K562 (cell line): ENCODE results near the gene ERICH2. TPM values are rescaled to one million over a fixed set of nuclear protein-coding genes. Genes with fewer than 3 reads are reported as not detected.

Experiments
- ASH1L ChIP-seq: fragments of 450-650 bp; IDR thresholded peaks from 2 replicates; pipeline ENCODE4 v1.6.1; 2018; ENCODE audit warnings: borderline replicate concordance, mild to moderate bottlenecking, low read depth; ENCODE audit not compliant: partially characterized antibody
- E2F1 ChIP-seq: sonication (generic); formaldehyde crosslinking; IDR thresholded peaks from 2 replicates; pipeline ENCODE4 v1.8.1; 2023; ENCODE audit warnings: mild to moderate bottlenecking, missing genetic modification reagents, moderate library complexity
- KAT8 ChIP-seq: fragments of 450-650 bp; IDR thresholded peaks from 2 replicates; pipeline ENCODE4 v1.6.1; 2016; ENCODE audit warnings: low read depth, mild to moderate bottlenecking
- PTRF ChIP-seq: fragments of 450-650 bp; IDR thresholded peaks from 2 replicates; pipeline ENCODE4 v1.6.1; 2016; ENCODE audit warnings: mild to moderate bottlenecking, missing genetic modification characterization, missing compliant biosample characterization
- RAD21 ChIP-seq, 2 experiments: fragments of 250-450 bp in 1 of 2; fragments of 450-650 bp in 1 of 2; sonication (Bioruptor Pico) in 1 of 2; formaldehyde crosslinking in 1 of 2; IDR thresholded peaks in 1 of 2; conservative IDR thresholded peaks in 1 of 2; 2 replicates each; pipeline versions ENCODE4 v1.4.0 to v1.8.0; 2020 to 2022; ENCODE audit warnings: mild to moderate bottlenecking in 2 of 2, moderate library complexity in 1 of 2
- REST ChIP-seq, 2 experiments: fragments of 450-650 bp; formaldehyde crosslinking in 1 of 2; IDR thresholded peaks; 2 replicates each; pipeline versions ENCODE4 v1.4.0 to v1.6.1; 2014 to 2020; ENCODE audit warnings: mild to moderate bottlenecking in 2 of 2, borderline replicate concordance in 1 of 2, low read depth in 1 of 2
- SRSF3 ChIP-seq: fragments of 200-400 bp; formaldehyde crosslinking; IDR thresholded peaks from 2 replicates; pipeline ENCODE4 v1.6.1; 2016; ENCODE audit warnings: mild to moderate bottlenecking, low read length, moderate library complexity; ENCODE audit not compliant: insufficient read depth
- STAG1 ChIP-seq: sonication (generic); formaldehyde crosslinking; IDR thresholded peaks from 2 replicates; pipeline ENCODE4 v1.5.0; 2020; ENCODE audit warnings: missing genetic modification reagents, borderline replicate concordance
- TRIM28 ChIP-seq: fragments of 450-650 bp; IDR thresholded peaks from 2 replicates; pipeline ENCODE4 v1.6.1; 2017
- ZNF12 ChIP-seq: sonication (generic); formaldehyde crosslinking; IDR thresholded peaks from 2 replicates; pipeline ENCODE4 v1.4.0; 2020; ENCODE audit warnings: mild to moderate bottlenecking, missing genetic modification reagents
- ZNF274 ChIP-seq: IDR thresholded peaks from 2 replicates; pipeline ENCODE4 v1.6.1; 2011; ENCODE audit warnings: low read depth, mild to moderate bottlenecking, low read length, moderate library complexity, borderline replicate concordance
- polyA plus RNA-seq, 8 experiments: library from polyadenylated mRNA; depleted of rRNA in 4 of 8; stranded (reverse) in 5 of 8; unstranded in 3 of 8; fragments of >200 nt; fragmentation: Nextera tagmentation in 2 of 8; fragmentation: Illumina TruSeq in 1 of 8; extraction: Ambion mirVana in 2 of 8; extraction: Trizol in 1 of 8; gene quantifications; 2 replicates each; pipeline versions ENCODE4 v1.2.1 to v1.2.3, GENCODE V29; 2011 to 2014; ENCODE audit warnings: inconsistent platforms in 1 of 8, missing spikeins in 1 of 8
- total RNA-seq, 7 experiments: library from RNA; depleted of rRNA in 6 of 7; stranded (reverse); fragments of >200 nt in 6 of 7; fragmentation: Illumina TruSeq in 2 of 7; extraction: Trizol in 2 of 7; gene quantifications; 2 replicates each; pipeline versions ENCODE4 v1.2.1 to v1.2.3, GENCODE V29; 2011 to 2021; ENCODE audit warnings: low replicate concordance in 1 of 7
- TF ChIP-seq, protein P1 (sequence below), 3 experiments: IDR thresholded peaks in 2 of 3; conservative IDR thresholded peaks in 1 of 3; 2 replicates each; pipeline ENCODE4 v1.5.1; 2011 to 2012; ENCODE audit warnings: low read length in 3 of 3, mild to moderate bottlenecking in 3 of 3, control low read depth in 2 of 3, improper control_type of control experiment in 1 of 3, inconsistent platforms in 1 of 3, low read depth in 1 of 3, mixed read lengths in 1 of 3, moderate library complexity in 1 of 3; ENCODE audit not compliant: insufficient read depth in 2 of 3

The ERICH2 gene
- total and polyA plus RNA-seq, 9 of the 15 experiments (the other 6 are each of a cell fraction or from before 2014, with no cell fraction given), result 0.85 to 2.4 (median 1.6) TPM

- TF ChIP-seq, protein P1, sequence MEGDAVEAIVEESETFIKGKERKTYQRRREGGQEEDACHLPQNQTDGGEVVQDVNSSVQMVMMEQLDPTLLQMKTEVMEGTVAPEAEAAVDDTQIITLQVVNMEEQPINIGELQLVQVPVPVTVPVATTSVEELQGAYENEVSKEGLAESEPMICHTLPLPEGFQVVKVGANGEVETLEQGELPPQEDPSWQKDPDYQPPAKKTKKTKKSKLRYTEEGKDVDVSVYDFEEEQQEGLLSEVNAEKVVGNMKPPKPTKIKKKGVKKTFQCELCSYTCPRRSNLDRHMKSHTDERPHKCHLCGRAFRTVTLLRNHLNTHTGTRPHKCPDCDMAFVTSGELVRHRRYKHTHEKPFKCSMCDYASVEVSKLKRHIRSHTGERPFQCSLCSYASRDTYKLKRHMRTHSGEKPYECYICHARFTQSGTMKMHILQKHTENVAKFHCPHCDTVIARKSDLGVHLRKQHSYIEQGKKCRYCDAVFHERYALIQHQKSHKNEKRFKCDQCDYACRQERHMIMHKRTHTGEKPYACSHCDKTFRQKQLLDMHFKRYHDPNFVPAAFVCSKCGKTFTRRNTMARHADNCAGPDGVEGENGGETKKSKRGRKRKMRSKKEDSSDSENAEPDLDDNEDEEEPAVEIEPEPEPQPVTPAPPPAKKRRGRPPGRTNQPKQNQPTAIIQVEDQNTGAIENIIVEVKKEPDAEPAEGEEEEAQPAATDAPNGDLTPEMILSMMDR (IDR thresholded peaks at IDR 0.05 in 2 of 3, conservative IDR thresholded peaks at IDR 0.05 in 1 of 3; ENCODE audit: insufficient read depth in 2 of 3, low read depth in 1 of 3, low read length in 3 of 3), result peak; percentile 72 to 95 (median 81)
- no peak for TF ChIP-seq PTRF (tag)
- peak; percentile 98 to 99 for TF ChIP-seq RAD21 (CRISPR knock-in tag; conservative IDR thresholded peaks at IDR 0.05 in 1 of 2, IDR thresholded peaks at IDR 0.05 in 1 of 2)
- TF ChIP-seq STAG1, result peak; percentile 76; the same call in 1 of the 2 replicates
- no peak for TF ChIP-seq KAT8
- no peak for TF ChIP-seq ZNF274
- no peak for TF ChIP-seq SRSF3
- no peak for TF ChIP-seq ZNF12 (CRISPR knock-in tag)
- peak; percentile 95 for TF ChIP-seq REST (IDR thresholded peaks at IDR 0.05; ENCODE audit: borderline replicate concordance)
- no peak for TF ChIP-seq REST (CRISPR knock-in tag; IDR thresholded peaks at IDR 0.05; ENCODE audit: low read depth)
- TF ChIP-seq TRIM28, result no peak
- TF ChIP-seq E2F1, result no peak
- no peak for TF ChIP-seq ASH1L
Observed at GRCh38 chr2:170812710-170813600, 42.8 kb downstream of the ERICH2 start (continued).
